Lower leg skin (tissue), 4 donors: ENCODE data around the gene PEX16. TPM values are rescaled to one million over a fixed set of nuclear protein-coding genes. Genes with fewer than 3 reads are reported as not detected.

Source experiments
- DNase-seq, 2 donors: peaks; one replicate each; pipeline ENCODE4 v3.0.0-alpha.2; 2019; ENCODE audit warnings: low spot score in 2 of 2
- H3K4me3 ChIP-seq: fragments of 200-600 bp; sonication (generic); 2 replicates; pipeline ENCODE4 v1.5.1; 2017; ENCODE audit warnings: mild to moderate bottlenecking, low read depth; ENCODE audit not compliant: poor library complexity, severe bottlenecking
- POLR2A ChIP-seq, 2 donors: fragments of 450-650 bp; IDR thresholded peaks; one replicate each; pipeline ENCODE4 v1.6.1; 2016 to 2017; ENCODE audit warnings: antibody characterized with exemption in 2 of 2, mild to moderate bottlenecking in 1 of 2, moderate library complexity in 1 of 2
- WGBS, 2 donors: methylation state at CpG; one replicate each; pipeline ENCODE4 v1.1.5; 2018; 5-methylcytosine and 5-hydroxymethylcytosine counted together
- intact Hi-C: fragments of 100-400 bp; cut with DNase I; formaldehyde crosslinking; loops from one replicate; pipeline ENCODE4 v1.15.0; 2023; ENCODE audit warnings: low total_unique reads
- total RNA-seq, 4 donors: library from RNA; depleted of rRNA; stranded (reverse); fragments of >200 nt; gene quantifications; one replicate each; pipeline ENCODE4 v1.1.0, GENCODE V29; 2016
- TF ChIP-seq, protein P1 (sequence below), 3 donors: fragments of 450-650 bp; IDR thresholded peaks; one replicate each; pipeline ENCODE4 v1.5.1; 2016; ENCODE audit warnings: antibody characterized with exemption in 3 of 3, mild to moderate bottlenecking in 3 of 3, moderate library complexity in 2 of 3

Gene PEX16
- total RNA-seq, 4 donors from 2014 or later = 36.7 to 52.8 (median 41.2) TPM

GRCh38 chr11:45918962-45919675 lies 1.4 kb upstream of the PEX16 start:
- DNase-seq = no peak
- TF ChIP-seq, protein P1, sequence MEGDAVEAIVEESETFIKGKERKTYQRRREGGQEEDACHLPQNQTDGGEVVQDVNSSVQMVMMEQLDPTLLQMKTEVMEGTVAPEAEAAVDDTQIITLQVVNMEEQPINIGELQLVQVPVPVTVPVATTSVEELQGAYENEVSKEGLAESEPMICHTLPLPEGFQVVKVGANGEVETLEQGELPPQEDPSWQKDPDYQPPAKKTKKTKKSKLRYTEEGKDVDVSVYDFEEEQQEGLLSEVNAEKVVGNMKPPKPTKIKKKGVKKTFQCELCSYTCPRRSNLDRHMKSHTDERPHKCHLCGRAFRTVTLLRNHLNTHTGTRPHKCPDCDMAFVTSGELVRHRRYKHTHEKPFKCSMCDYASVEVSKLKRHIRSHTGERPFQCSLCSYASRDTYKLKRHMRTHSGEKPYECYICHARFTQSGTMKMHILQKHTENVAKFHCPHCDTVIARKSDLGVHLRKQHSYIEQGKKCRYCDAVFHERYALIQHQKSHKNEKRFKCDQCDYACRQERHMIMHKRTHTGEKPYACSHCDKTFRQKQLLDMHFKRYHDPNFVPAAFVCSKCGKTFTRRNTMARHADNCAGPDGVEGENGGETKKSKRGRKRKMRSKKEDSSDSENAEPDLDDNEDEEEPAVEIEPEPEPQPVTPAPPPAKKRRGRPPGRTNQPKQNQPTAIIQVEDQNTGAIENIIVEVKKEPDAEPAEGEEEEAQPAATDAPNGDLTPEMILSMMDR (IDR thresholded peaks at IDR 0.05) = no peak
- TF ChIP-seq POLR2A (IDR thresholded peaks at IDR 0.05) = no peak
- intact Hi-C loops = no loop called here
- H3K4me3 ChIP-seq = no peak overlapping the region
- WGBS, 2 donors = 63 to 71% methylated on average over 7 of the region's 7 CpGs

- 0 to 1% methylated on average over 37 of the region's 38 CpGs for WGBS, 2 donors
- TF ChIP-seq POLR2A (IDR thresholded peaks at IDR 0.05) = no peak
- TF ChIP-seq, protein P1 (IDR thresholded peaks at IDR 0.05) = no peak
- H3K4me3 ChIP-seq = peak overlapping the region; percentile 73
- intact Hi-C loops = no loop called here
- DNase-seq = peak; percentile 70 to 97
These were observed 759 bp upstream of the PEX16 start for GRCh38 chr11:45918331-45918941.

DNA sequence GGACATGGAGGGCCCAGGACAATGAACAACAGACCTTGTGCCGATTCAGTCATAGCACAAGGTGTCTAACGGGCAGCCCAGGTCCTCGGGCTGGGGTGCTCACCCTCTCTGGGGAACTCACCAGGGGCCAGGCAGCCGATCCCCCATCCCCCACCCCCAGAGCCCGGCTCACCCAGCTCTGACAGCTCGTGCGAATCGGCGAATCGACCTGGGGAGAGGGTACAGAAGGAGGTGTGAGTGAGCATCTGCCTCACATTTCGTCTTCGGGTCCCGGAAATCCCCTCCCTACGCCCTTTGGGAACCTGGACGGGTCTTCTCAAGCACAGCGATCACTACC lies 423 bp downstream of the PEX16 start:
- WGBS, 2 donors = 5 to 6% methylated on average over 11 to 13 of the region's 16 CpGs
- DNase-seq = no peak
- H3K4me3 ChIP-seq = peak overlapping the region; percentile 77
- intact Hi-C loops = no loop called here
- TF ChIP-seq, protein P1 (IDR thresholded peaks at IDR 0.05) = no peak
- no peak for TF ChIP-seq POLR2A (IDR thresholded peaks at IDR 0.05)

DNA sequence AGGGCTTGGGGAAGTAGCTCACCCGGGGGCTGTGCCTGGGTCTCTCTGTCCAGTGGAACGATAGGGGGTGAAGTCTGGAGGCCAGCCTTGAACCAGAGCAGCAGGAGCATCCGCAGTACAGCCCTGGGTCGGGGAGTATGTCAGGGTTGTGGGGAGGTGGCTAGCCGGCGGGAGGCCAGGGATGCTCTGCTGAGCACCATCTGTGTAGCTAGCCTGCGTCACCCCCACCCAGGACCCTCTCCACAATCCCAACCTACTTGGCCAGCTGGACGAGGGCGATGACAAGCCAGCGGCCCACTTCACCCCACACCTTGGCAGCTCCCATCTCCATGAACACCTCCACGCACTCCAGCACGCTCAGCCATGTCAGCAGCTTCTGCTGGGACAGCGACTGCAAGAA lies 2.2 kb downstream of the PEX16 start:
- 81 to 87% methylated on average over 10 to 13 of the region's 13 CpGs for WGBS, 2 donors

GRCh38 chr11:45913942-45914635 lies 3.6 kb downstream of the PEX16 start:
- DNase-seq = no peak
- WGBS, 2 donors = 86 to 88% methylated on average over 10 to 22 of the region's 22 CpGs
- intact Hi-C loops = no loop called here
- TF ChIP-seq, protein P1 (IDR thresholded peaks at IDR 0.05) = no peak
- TF ChIP-seq POLR2A (IDR thresholded peaks at IDR 0.05) = no peak
- H3K4me3 ChIP-seq = no peak overlapping the region

More for the DNA sequence above, 2.2 kb downstream of the PEX16 start:
- TF ChIP-seq POLR2A (IDR thresholded peaks at IDR 0.05) = no peak
- TF ChIP-seq, protein P1 (IDR thresholded peaks at IDR 0.05) = no peak
- no peak for DNase-seq
- intact Hi-C loops = no loop called here
- no peak overlapping the region for H3K4me3 ChIP-seq
